ENCODE data around the gene FTCD.
"Not testable (repeated sequence)": the region's sequence is repeated elsewhere in the genome, so short reads cannot be mapped to it uniquely, and the experiment has no call there.

Gene FTCD
- long read RNA-seq, donor 1, partial matches to known transcripts: 0 of 1 reads
- long read RNA-seq, donor 1, other reads (novel, unspliced or antisense): 0 of 1 reads
- long read RNA-seq, donor 2, transcript FTCD-203 (14 exons, 1,878 nt): major isoform, 5 of 9 reads
- long read RNA-seq, donor 2, partial matches to known transcripts: 0 of 9 reads
- long read RNA-seq, donor 2, other reads (novel, unspliced or antisense): 0 of 9 reads
- long read RNA-seq, donor 3, partial matches to known transcripts: 0 of 2 reads
- long read RNA-seq, donor 3, other reads (novel, unspliced or antisense): 0 of 2 reads
- long read RNA-seq, donor 4, partial matches to known transcripts: 6 of 9 reads
- long read RNA-seq, donor 4, other reads (novel, unspliced or antisense): 0 of 9 reads
- long read RNA-seq, donor 5, transcript FTCD-203 (14 exons, 1,878 nt): major isoform, 8 of 11 reads
- long read RNA-seq, donor 5, partial matches to known transcripts: 0 of 11 reads
- long read RNA-seq, donor 5, other reads (novel, unspliced or antisense): 0 of 11 reads
- long read RNA-seq, donor 6, transcript FTCD-203 (14 exons, 1,878 nt): major isoform, 5 of 17 reads
- long read RNA-seq, donor 6, partial matches to known transcripts: 11 of 17 reads
- long read RNA-seq, donor 6, other reads (novel, unspliced or antisense): 0 of 17 reads
- long read RNA-seq, donor 7, transcript FTCD-203 (14 exons, 1,878 nt): major isoform, 5 of 16 reads
- long read RNA-seq, donor 7, partial matches to known transcripts: 10 of 16 reads
- long read RNA-seq, donor 7, other reads (novel, unspliced or antisense): 0 of 16 reads
- long read RNA-seq, donor 8, transcript FTCD-203 (14 exons, 1,878 nt): major isoform, 7 of 8 reads
- long read RNA-seq, donor 8, partial matches to known transcripts: 0 of 8 reads
- long read RNA-seq, donor 8, other reads (novel, unspliced or antisense): 0 of 8 reads

- DNase-seq: no peak
Observed at GRCh38 chr21:46155514-46156377, at the start of gene FTCD. FTCD (minus strand) TSS chr21:46155579; CDS start chr21:46155523, 56 bp downstream.

GRCh38 chr21:46205166-46205565 lies 49.8 kb upstream of the FTCD start:
- DNase-seq: no peak

GRCh38 chr21:46203203-46203600 lies 47.8 kb upstream of the FTCD start:
- no peak for DNase-seq

- DNase-seq: no peak
Observed at GRCh38 chr21:46202592-46203202, 47.3 kb upstream of the FTCD start.

GRCh38 chr21:46200877-46201803 lies 45.8 kb upstream of the FTCD start:
- not testable (repeated sequence) for DNase-seq

GRCh38 chr21:46199436-46200373 lies 44.3 kb upstream of the FTCD start:
- no peak for DNase-seq

GRCh38 chr21:46196733-46197132 lies 41.4 kb upstream of the FTCD start:
- no peak for DNase-seq

GRCh38 chr21:46195595-46196195 lies 40.3 kb upstream of the FTCD start:
- no peak for DNase-seq

GRCh38 chr21:46194374-46195334 lies 39.3 kb upstream of the FTCD start:
- DNase-seq: no peak

GRCh38 chr21:46193829-46194373 lies 38.5 kb upstream of the FTCD start:
- DNase-seq: no peak

- no peak for DNase-seq
Observed at GRCh38 chr21:46191686-46192575, 36.6 kb upstream of the FTCD start.

GRCh38 chr21:46191257-46191685 lies 35.9 kb upstream of the FTCD start:
- no peak for DNase-seq

GRCh38 chr21:46190491-46191131 lies 35.2 kb upstream of the FTCD start:
- DNase-seq: no peak

- DNase-seq: no peak
Observed at GRCh38 chr21:46189959-46190490, 34.6 kb upstream of the FTCD start.

GRCh38 chr21:46189213-46189958 lies 34.0 kb upstream of the FTCD start:
- DNase-seq: no peak

Data from right kidney (tissue), 9 donors.